CD4-positive, alpha-beta T cell treated with Interleukin-1 beta for 1 hour (primary cell): ENCODE results near the gene ARHGAP22.

Source experiments
- DNase-seq, 2 donors: peaks; one replicate each; pipeline ENCODE4 v3.0.0-alpha.2; 2020 to 2022

The ARHGAP22 gene

DNA sequence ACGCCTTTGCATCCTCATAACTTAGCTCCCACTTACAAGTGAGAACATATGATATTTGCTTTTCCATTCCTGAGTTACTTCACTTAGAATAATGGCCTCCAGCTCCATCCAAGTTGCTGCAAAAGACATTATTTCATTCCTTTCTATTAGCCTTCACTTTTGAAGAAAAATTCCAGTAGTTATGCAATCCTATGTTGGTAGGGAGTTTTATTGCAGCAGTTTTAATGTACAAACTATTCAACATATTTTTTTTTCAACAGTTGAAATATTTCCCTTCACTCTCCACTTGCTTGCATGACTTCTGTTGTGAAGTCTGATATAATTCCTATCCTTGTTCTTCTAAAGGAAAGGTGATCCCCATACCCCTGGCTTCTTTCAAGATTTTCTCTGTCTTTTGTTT is 27.3 kb upstream of the ARHGAP22 start:
- DNase-seq, result no peak

DNA sequence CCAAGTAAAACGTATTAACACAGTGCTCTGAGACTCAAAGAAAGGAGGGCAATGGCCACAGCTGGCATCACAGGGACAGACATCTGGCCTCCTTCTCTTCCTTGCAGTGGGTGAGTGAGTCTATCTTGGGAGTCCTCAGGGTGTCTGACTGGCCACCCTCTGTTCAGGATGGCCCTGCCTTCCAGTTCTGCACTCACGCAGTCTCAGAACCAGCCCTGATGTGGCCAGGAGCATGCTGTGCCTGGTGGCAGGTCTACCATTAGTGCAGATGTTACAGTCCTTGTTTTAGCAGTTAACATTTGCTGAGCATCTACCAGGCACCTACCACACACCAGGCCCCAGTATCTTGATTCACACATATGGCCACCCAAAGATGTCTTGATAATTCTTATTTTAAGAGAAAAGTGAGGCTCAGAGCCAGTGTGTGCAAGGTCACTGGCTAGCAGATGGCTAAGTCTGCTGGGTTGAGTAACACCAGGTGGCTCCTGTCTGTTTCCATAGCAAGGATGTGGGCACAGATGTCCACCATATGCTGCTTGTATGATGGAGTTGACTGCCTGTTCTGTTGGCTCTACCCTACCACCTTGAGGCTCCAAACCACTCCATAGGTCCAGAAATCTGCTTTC is 23.2 kb upstream of the ARHGAP22 start:
- DNase-seq, result no peak

DNA sequence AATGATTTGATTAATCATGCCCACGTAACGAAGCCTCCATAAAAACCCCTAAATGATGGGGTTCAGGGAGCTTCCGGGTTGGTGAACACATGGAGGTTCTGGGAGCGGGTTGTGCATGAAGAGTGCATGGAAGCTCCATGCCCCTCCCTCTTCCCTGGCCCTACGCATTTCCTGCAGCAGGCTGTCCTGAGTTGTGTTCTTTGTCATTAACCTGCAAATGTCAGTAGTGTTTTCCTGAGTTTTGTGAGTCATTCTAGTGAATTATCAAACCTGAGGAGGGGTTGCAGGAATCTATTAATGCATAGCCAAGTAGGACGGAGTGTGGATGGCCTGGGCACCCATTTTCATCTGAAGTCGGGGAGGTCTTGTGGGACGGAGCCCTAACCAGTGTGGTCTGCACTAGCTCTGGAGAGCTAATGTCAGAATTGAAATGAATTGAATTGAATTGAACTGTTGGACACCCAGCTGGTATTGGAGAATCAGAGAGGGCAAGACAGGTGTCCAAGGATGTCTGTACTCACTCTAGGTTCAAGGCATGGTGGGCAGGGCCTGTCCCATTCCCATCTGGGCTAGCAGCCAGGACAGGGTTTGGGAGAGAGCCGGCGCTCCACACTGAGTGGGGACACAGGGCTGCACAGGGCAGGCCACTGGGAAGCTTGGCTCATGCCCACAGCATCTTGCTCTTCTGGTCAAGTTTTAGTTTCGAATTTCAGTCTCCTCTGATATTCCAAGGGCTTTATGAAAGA is 22.3 kb upstream of the ARHGAP22 start:
- DNase-seq, result no peak

DNA sequence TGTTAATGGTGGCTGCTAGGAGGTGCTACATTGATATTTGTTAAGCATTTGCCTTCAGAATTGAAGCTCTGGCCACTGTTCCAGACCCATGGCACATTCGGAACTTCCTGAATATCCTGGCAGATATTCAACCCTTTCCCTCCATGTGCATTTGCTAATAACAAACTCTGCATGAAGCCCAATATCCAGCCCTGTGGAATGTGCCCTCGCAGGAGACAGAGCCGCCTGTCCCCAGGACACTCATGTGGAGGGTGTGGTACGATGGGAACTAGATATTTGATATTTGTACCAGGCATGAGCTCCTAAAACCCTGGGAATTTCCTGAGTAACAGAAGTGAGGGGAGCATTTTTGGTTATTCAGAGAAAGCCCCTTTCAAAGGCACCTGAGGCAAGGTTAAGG is 21.6 kb upstream of the ARHGAP22 start:
- no peak for DNase-seq

DNA sequence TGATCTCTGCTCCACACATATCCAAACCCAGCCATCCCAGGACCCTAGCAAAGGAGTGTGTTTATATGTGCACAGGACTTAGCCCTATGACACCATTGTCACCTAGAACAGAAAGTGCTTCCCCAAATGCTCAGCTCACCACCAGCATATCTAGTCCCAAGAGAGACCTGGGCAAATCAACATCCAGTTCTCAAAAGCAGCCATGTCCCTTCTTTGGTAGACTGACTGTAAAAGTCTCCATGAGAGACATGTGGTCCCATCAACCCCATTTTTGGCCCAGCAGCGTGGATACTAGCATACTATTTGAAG is 20.9 kb upstream of the ARHGAP22 start:
- no peak for DNase-seq

DNA sequence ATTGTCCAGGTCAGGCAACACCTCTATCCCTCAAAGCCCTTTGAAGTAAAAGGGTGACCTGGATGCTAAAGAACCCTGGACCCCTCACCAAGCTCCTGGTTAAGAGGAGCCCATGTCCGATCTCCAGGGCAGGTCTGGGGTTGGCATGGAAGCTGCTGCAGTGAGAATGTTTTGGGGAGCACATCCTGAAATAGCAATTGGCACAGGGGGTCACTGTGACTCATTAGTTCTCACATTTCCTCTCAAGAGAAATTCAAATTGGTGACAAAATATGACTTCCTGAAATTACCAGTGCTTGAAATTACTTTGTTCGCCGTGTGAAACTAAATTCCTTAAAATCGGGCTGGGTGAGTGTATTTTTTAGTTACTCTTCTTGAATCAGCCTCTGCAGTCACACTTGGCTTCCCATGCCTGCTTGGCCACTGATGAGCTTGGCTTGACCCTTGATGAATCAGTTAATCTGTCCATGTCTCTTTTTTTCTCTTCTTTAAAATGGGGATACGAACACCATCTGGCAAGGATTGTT is 18.8 kb upstream of the ARHGAP22 start:
- DNase-seq, result peak in 1 of 2 donors; percentile 30

DNA sequence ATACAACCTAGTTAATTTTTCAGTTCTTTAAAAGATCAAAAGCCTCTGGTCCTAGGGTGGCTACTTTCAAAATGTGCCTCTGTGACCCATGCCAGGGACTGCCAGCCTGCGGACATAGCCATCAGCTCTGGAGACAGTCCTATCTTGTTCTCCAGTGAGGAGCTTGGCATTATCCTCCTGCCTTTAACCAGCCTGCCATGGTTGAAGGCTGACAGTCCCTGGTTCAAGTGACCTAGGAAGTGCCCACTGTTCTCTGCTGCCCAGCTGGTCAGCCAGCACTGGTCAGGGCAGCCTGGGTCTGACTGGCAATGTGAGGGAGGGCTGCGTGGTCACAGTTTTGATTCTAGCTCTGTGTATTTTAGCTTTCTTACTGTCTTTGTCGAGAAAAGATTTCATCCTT is 18.1 kb upstream of the ARHGAP22 start:
- DNase-seq, result no peak

DNA sequence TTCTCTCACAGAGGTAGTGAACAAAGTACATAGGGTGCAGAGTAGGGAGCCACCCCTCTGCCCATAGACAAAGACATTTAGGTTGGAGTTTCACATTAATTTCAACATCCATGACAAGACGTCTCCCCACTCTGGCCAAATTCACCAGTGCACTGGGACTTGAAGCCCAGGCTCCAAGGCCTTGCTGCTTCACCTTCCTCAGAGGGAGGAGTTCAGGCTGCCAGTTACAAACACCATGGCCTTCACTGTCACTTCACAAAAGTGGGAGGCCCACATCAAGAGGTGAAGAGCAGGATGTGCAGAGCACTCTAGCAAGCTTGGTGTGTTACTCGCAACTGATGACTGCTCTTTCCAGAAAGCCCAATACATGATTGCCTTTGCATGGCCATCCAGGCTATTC is 15.8 kb upstream of the ARHGAP22 start:
- no peak for DNase-seq

DNA sequence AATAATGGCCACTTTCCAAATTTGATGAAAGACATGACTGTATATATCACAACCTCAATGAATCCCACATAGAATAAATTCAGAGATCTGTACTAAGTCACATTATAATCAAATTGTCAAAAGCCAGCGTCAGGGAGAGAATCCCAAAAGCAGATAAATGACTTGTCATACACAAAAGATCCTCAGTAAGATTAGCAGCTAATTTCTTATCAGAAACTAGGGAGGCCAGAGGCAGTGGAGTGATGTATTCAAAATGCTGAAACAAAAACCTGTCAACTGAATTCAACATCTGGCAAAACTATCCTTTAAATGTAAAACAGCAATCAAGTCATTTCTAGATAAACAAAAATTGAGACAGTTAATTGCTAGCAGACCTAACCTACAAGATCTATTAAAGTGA is 11.6 kb upstream of the ARHGAP22 start:
- DNase-seq, result no peak

DNA sequence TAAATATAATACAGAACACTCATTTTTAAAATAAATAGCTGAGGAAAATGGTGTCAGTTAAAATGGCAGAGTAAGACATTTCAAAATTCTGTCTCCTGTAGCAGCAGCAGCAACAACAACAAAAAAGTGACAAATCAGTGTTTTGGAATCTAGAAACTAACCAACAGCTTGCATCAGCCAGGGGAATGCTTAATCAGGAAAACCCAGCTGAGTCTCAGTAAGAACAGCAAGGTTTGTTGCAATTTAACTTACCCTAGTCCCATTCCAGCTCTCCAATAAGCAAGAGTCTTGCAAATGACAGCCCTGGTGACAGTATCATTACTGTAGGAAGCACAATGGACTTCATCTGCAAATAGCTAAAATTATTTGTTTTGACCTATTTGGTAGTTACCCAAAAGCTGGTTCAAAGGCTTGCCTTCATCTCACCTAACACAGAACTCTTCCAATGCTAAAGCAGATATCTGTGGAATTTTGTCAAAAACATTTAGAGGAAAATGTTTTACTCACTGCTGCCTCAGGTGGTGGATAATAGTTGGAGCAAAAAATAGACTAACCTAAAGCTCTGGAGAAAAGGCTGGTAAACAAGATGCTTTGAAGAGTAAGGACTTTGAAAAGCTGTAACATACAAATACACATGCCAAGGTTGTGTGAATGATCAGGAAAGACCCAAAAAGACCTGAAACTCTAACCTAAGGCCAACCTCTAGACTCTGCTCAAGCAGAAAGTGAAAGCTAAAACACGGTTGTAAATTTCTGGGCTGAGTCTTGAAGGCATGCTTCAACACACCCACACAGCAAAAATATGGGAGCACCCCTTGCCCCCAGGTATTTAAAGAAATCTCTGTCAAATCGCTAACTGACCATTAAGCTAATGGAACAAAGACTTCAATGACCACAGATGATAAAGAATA is 9.9 kb upstream of the ARHGAP22 start:
- no peak for DNase-seq

DNA sequence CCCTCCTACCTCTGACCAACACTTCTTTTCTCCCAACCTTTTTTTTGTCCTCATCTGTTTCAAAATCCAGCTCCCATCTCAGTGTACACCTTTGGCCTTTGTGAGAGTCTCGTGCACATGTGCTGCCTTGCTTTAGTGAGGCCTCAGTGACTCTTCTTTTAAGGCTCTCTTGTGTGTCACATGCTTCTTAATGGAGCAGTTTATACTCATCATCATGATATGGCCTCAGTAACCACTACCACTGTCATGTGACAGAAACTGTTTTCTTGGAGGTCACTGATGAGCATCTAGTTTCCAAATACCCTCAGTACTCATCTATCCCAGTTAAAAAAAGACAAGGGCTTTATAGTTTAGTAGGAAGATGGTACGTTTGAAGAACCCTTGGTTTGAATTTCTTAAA is 8.1 kb upstream of the ARHGAP22 start:
- no peak for DNase-seq

DNA sequence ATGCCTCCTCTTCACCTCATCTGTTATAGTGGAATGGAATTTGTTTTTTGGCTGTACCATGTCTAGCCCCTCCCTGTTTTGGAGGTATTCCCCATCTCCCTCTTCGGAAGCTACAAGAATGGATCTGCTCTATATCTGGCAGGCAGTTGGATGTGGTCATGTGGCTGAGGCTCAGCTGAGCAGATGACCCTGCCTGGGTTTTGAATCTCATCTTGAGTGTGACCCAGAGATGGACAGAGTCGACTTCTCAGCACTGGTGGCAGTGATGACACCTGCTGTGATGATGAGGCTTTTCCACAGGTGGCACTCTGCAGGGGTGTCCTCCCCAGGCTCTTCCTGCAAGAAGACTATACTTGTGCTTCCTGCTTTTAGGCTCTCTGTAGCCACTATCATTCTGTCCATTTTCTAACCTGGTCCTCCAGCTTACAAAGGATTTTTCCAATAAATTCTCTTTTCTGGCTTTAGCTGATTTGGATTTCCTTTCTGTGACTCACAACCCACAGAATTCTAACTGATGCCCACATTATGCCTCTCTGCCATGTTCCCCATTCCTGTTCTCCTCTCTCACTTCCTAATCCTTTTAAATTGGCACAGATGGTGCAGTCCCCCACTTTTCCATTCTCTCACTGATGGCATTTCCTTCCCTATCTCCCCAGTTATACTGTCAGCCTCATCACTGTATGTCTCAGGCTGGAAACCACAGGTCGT is 7.5 kb upstream of the ARHGAP22 start:
- no peak for DNase-seq

DNA sequence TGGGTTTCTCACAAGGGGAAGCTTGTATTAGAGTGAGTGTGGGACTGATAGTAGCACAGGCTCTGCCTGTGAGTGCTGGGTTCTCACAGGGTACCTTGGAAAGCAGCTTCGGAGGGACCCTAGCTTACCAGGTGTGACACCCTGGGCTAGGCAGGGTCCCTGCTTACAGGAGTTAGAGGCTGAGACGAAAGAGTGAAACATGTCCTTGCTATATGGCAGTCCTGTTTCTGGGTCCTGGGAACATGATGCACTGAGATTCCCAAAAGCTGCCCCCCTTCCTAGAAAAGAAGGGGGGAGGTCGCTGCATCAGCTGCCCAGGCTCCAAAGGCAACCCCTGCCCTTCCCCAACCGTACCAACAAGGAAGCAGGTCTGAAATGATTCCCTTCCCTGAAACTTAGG is 6.3 kb upstream of the ARHGAP22 start:
- no peak for DNase-seq

DNA sequence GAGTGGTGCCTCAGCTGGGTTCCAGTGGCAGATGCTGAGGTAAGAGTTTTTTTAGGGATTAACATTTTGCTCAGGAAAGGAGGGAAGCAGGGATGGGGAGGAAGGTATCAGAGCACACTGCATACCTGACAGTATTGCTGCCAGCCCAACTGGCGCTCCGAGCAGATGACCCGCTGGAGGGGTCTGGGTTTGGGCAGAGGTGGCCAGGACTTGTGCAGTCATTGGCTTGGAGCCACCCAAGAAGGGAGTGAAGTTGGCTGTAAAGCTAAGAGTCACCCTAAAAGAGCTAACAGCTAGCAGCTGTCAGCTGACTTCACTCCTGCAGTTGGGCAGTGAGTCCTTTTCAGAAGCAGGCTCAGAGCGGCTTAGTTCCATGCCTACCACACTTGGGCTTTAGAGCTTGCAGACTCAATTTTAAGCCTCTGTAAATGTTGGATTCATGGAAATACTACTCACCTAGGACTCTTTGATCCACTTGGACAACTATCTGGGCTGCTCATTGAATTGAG is 5.8 kb upstream of the ARHGAP22 start:
- no peak for DNase-seq

DNA sequence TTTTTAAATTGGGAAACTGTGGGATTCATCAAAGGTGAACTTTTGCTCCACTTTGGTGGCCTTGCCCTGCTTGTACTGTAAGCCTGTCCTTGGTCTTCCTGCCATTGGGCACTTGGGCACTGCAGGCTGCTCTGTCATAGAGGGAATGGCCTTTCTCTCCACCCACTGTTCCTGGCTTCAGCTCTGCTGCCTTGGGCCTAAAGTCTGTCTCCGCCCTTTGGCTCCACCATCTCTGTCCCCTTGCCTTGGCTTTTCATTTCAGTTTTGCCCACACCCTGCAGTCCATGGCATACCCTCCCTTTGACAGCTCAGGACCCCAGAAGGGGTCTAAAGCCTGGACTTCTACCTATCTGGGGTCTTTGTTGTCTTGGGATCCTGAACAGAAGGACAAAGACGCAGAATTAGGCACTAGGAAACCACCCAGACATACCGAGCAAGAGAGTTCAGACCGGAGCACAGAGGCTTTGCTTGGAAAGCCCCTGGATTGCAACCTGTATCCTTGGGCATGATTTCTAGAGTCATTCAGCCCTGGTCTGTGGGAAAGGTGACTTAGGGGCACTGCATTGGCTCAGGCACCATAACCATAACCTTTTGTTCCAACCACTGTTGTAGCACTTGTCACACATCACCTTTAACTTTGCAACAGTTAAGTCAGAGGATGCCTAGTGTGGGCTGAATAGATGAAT is 5.2 kb upstream of the ARHGAP22 start:
- DNase-seq, result no peak

DNA sequence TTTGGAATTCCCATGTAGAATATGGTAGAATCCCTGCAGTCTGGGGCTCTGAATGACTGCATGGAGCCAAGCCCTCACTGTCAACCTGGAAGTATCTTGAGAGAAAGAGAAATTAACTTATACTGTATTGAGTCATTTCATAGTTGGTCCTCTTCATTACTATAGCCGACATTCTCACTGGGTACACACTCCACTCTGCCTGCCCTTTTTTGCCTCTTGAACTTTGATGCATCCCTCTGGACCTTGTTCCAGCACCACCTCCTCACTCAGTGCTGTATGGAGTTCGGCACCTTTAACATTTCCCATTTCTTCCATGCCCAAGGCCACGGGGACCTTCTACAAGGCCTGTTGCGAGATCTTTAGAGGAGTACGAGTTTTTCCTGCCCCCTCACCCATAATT is 4.6 kb upstream of the ARHGAP22 start:
- no peak for DNase-seq

DNA sequence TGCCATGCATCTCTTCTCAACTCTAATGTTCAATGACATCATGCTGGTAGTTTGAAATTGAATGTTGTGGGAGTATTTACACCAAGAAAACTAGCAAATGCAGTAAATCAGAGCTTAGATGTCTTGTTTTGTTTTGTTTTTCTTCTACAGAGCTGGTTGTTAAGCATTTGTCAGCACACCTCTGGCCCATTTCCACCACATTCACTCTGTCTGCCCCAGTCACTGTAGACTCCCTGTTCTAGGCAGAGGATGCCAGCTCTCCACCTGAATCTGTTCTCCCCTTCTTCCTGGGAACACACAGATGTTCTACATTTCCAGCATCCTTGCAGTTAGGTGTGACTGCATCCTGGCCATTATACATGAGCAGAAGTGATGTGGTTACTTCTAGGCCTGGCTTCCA is 4.1 kb upstream of the ARHGAP22 start:
- no peak for DNase-seq

DNA sequence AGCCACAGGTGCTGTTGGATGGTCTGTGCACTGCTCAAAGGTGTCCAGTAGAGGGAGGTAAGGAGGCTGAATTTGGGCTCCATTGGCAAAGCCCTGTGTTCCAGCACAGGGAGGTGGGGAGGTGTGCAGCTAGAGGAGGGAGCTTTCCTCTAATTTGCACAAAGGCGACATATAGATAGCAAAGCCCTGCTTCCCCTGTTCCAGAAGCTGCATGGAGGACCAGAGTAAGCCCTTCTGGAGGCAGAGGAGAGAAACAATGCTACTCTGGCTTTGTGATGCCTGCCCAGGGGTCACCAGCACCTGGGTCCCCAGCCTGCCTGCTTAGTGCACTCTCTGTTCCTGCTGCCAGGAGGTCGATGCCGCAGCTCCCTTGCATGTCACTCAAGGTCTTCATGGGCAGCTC is 3.4 kb upstream of the ARHGAP22 start:
- peak; percentile 20 to 28 for DNase-seq

DNA sequence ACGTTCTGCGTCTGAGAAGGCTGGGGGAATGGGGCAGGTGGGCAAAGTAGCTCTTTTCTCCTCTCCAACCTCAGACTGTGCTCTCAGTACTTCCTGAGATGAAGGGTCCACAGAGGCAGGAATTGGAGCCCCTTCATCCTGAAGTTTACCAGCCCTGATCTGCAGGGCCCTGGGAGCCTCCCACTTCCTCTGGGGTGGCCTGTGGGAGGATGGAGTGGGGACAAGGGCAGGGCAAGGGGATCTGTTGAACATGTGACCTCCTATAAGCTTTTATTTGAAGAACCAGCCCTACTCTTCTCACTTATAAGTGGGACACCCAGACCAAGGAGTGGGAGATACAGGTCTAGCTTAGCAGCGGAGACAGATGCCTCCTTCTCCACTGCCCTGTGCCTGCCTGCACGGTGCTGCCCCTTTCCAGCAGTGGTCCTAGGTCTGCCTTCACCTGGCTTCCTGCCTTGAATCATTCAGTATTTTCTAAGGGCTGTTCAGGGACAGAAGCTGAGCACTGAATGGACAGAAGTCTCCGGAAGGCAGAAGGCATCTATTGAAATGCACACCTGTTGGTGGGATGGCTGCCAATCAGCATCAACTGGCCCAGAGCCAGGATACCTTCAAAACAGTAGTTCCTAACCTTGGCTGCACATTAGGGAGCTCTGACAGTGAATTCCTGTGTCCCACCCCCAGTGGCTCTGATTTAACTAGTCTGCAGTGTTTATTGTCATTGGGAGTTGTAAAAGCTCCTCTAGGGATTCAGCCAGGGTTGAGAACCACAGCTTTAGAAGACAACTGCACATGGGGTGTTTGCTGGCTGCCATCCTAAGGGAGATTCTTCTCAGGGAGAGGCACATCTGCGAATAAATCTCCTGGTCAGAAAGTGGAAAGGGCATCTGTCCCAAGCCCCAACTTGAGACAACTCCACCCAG is 2.7 kb upstream of the ARHGAP22 start:
- no peak for DNase-seq

DNA sequence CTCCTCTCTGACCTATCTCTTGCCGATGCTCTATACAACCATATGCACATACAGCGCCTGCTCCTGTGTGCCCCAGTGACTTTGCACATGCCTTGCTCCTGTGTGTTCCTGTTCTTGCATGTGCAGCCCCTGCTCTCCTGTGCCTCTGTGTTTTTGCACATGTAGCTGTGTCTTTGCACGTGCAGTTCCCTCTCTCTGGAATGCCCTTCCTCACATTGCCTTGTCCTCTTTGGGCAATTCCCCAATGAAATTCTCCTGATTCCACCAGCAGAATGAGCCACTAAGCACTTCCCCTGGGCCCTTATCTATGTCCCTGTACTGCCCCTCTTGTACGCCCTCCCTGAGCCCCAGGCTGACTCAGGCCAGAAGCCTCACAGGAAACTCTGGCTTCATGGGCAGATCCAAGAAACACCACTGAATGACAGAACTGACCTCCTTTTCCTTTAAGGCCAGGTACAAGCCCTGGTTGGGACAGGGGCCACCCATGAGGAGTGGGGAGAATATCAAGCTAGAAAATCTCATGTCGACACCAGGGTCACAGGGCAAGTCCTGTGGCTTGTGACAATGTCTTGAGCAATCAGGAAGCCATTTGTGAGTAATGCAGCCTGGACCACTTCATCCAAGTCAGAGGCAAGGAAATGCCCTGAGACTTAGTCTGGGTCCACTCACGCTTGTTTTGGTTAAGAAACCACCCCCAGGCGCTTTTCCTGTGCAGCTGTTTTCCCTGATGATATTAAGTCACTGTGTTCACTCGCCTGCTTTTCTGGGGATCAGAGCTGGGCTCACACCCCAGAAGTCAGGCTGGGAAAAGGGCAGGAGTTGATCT is 1.9 kb upstream of the ARHGAP22 start:
- peak in 1 of 2 donors; percentile 63 for DNase-seq
